Naive thymus-derived CD4-positive, alpha-beta T cell (primary cell): ENCODE data around the gene CLCN5. TPM values are rescaled to one million over a fixed set of nuclear protein-coding genes. Genes with fewer than 3 reads are reported as not detected.

Source experiments
- ATAC-seq: fragments of 150-1000 bp; cut with Tn5 transposase; 2 replicates; pipeline ENCODE4 v1.10.0; 2021; ENCODE audit warnings: mild to moderate bottlenecking, moderate library complexity
- CTCF ChIA-PET: fragments of 350-600 bp; sonication (Branson Sonifier 250); formaldehyde crosslinking; loops from one replicate; lab custom pipeline; 2021; ENCODE audit warnings: antibody characterized with exemption; lab: Charles Lee
- POLR2A ChIA-PET: fragments of 350-600 bp; sonication (Branson Sonifier 250); formaldehyde crosslinking; loops from one replicate; lab custom pipeline; 2021; ENCODE audit warnings: antibody characterized with exemption, inconsistent platforms; lab: Charles Lee
- DNase-seq, 9 donors: peaks; one replicate each; pipeline versions ENCODE4 v3.0.0 to v3.0.0-alpha.2; 2020 to 2022; ENCODE audit warnings: mixed read lengths in 1 of 9
- H3K27ac ChIP-seq: one replicate; pipeline ENCODE4 v1.7.0; 2013; ENCODE audit warnings: mild to moderate bottlenecking, low read depth, low read length, moderate library complexity
- H3K27me3 ChIP-seq, 2 donors: one replicate each; pipeline ENCODE4 v1.7.0; 2013; ENCODE audit warnings: low read length in 2 of 2, mild to moderate bottlenecking in 2 of 2, moderate library complexity in 2 of 2; ENCODE audit not compliant: control insufficient read depth in 2 of 2, insufficient read depth in 2 of 2
- H3K36me3 ChIP-seq, 3 experiments: 1 replicate in 2 of 3; 2 replicates in 1 of 3; pipeline ENCODE4 v1.7.0; 2013; ENCODE audit warnings: low read length in 3 of 3, mild to moderate bottlenecking in 3 of 3, moderate library complexity in 1 of 3; ENCODE audit not compliant: insufficient read depth in 3 of 3, control insufficient read depth in 2 of 3
- H3K4me1 ChIP-seq, 2 donors: one replicate each; pipeline ENCODE4 v1.7.0; 2013; ENCODE audit warnings: low read length in 2 of 2, mild to moderate bottlenecking in 2 of 2, moderate library complexity in 1 of 2; ENCODE audit not compliant: control insufficient read depth in 2 of 2, insufficient read depth in 2 of 2
- H3K4me3 ChIP-seq: 2 replicates; pipeline ENCODE4 v1.7.0; 2013; ENCODE audit warnings: mild to moderate bottlenecking, low read length
- H3K9me3 ChIP-seq, 3 experiments: 1 replicate in 2 of 3; 2 replicates in 1 of 3; pipeline ENCODE4 v1.7.0; 2013; ENCODE audit warnings: low read length in 3 of 3; ENCODE audit not compliant: control insufficient read depth in 2 of 3
- H3K27ac Mint-ChIP-seq, 9 donors: one replicate each; pipeline ENCODE4 v1.8.0; 2020 to 2022; ENCODE audit warnings: mixed read lengths in 9 of 9, mild to moderate bottlenecking in 8 of 9, moderate library complexity in 5 of 9, inconsistent platforms in 2 of 9
- H3K27me3 Mint-ChIP-seq, 5 donors: one replicate each; pipeline ENCODE4 v1.8.0; 2021 to 2022; ENCODE audit warnings: mixed read lengths in 5 of 5, mild to moderate bottlenecking in 1 of 5
- H3K36me3 Mint-ChIP-seq, 5 donors: one replicate each; pipeline ENCODE4 v1.8.0; 2020 to 2022; ENCODE audit warnings: mixed read lengths in 5 of 5, mild to moderate bottlenecking in 3 of 5, inconsistent platforms in 1 of 5
- H3K4me1 Mint-ChIP-seq, 7 donors: one replicate each; pipeline ENCODE4 v1.8.0; 2020 to 2022; ENCODE audit warnings: mixed read lengths in 7 of 7, mild to moderate bottlenecking in 3 of 7, inconsistent platforms in 1 of 7
- H3K4me3 Mint-ChIP-seq, 10 donors: one replicate each; pipeline ENCODE4 v1.8.0; 2020 to 2022; ENCODE audit warnings: mild to moderate bottlenecking in 10 of 10, mixed read lengths in 10 of 10, moderate library complexity in 6 of 10, inconsistent platforms in 2 of 10
- H3K9me3 Mint-ChIP-seq, 11 donors: one replicate each; pipeline ENCODE4 v1.8.0; 2020 to 2022; ENCODE audit warnings: mixed read lengths in 11 of 11, mild to moderate bottlenecking in 4 of 11, inconsistent platforms in 1 of 11, moderate library complexity in 1 of 11
- intact Hi-C, 2 donors: fragments of 100-400 bp; cut with micrococcal nuclease; formaldehyde crosslinking; loops; one replicate each; pipeline ENCODE4 v1.15.1; 2023
- polyA plus RNA-seq, 2 donors: library from polyadenylated mRNA; unstranded; fragments of 300-500 nt; fragmentation: Illumina TruSeq; gene quantifications; one replicate each; pipeline ENCODE4 v1.2.3, GENCODE V29; 2021
- total RNA-seq, 6 experiments: library from RNA in 5 of 6; stranded (reverse) in 5 of 6; gene quantifications; 1 replicate in 5 of 6; 2 replicates in 1 of 6; pipeline ENCODE4 v1.2.3 and lab custom pipeline; 2021 to 2026

Gene CLCN5
- total and polyA plus RNA-seq, 7 experiments from 2014 or later = 0.50 to 3.9 (median 3.7) TPM

GRCh38 chrX:50100188-50100587 is 177.8 kb downstream of the CLCN5 start:
- Mint-ChIP-seq H3K4me3 (no peak overlapping the region), H3K9me3 (no peaks in the 10 kb centered on the region), H3K4me1 (peaks cover 0 to 4% (median 0%) of the 10 kb centered on the region in 7 donors), H3K36me3 (no peaks in the 10 kb centered on the region), H3K27me3 (no peaks in the 10 kb centered on the region), H3K27ac (peak overlapping the region in 1 of 9 donors; percentile 1)
- ChIA-PET CTCF (no interaction called here), POLR2A (no interaction called here)
- intact Hi-C loops = loop anchor here (5.0 kb wide), 2 partner anchors 183 to 482 kb away; no protein-coding TSS in a partner anchor
- Histone ChIP-seq H3K4me3 (no peak overlapping the region), H3K4me1 (no peaks in the 10 kb centered on the region), H3K27me3 (no peaks in the 10 kb centered on the region), H3K9me3 (no peaks in the 10 kb centered on the region), H3K36me3 (no peaks in the 10 kb centered on the region), H3K27ac (no peak overlapping the region)
- DNase-seq (peak in 2 of 9 donors; percentile 2), ATAC-seq (no peak)

- Histone ChIP-seq H3K27ac (no peak overlapping the region), H3K27me3 (no peaks in the 10 kb centered on the region), H3K4me3 (no peak overlapping the region), H3K4me1 (no peaks in the 10 kb centered on the region), H3K36me3 (no peaks in the 10 kb centered on the region), H3K9me3 (no peaks in the 10 kb centered on the region)
- Mint-ChIP-seq H3K9me3 (no peaks in the 10 kb centered on the region), H3K27me3 (no peaks in the 10 kb centered on the region), H3K4me3 (no peak overlapping the region), H3K27ac (no peak overlapping the region), H3K36me3 (no peaks in the 10 kb centered on the region), H3K4me1 (peaks cover 0 to 4% (median 0%) of the 10 kb centered on the region in 7 donors)
- POLR2A ChIA-PET = no interaction called here
- ATAC-seq = no peak
- DNase-seq = no peak
- intact Hi-C loops = loop anchor here (5.0 kb wide), 2 partner anchors 186 to 479 kb away; no protein-coding TSS in a partner anchor
- CTCF ChIA-PET = no interaction called here
Measured at GRCh38 chrX:50103176-50103575, 180.8 kb downstream of the CLCN5 start.

GRCh38 chrX:50103866-50104566 is 181.6 kb downstream of the CLCN5 start:
- ChIA-PET CTCF (no interaction called here), POLR2A (no interaction called here)
- peaks cover 0 to 4% (median 0%) of the 10 kb centered on the region in 7 donors for H3K4me1 Mint-ChIP-seq
- no peak for ATAC-seq
- intact Hi-C loops = loop anchor here (5.0 kb wide), 2 partner anchors 187 to 478 kb away; no protein-coding TSS in a partner anchor
- no peaks in the 10 kb centered on the region for H3K27me3 ChIP-seq
- H3K27me3 Mint-ChIP-seq = no peaks in the 10 kb centered on the region
- no peak overlapping the region for H3K27ac Mint-ChIP-seq
- no peak overlapping the region for H3K4me3 ChIP-seq
- no peaks in the 10 kb centered on the region for H3K9me3 ChIP-seq
- H3K9me3 Mint-ChIP-seq = no peaks in the 10 kb centered on the region
- H3K4me1 ChIP-seq = no peaks in the 10 kb centered on the region
- H3K36me3 ChIP-seq = no peaks in the 10 kb centered on the region
- no peaks in the 10 kb centered on the region for H3K36me3 Mint-ChIP-seq
- H3K4me3 Mint-ChIP-seq = no peak overlapping the region
- no peak for DNase-seq
- no peak overlapping the region for H3K27ac ChIP-seq

GRCh38 chrX:50106051-50106675 is 183.8 kb downstream of the CLCN5 start:
- POLR2A ChIA-PET = no interaction called here
- H3K4me3 Mint-ChIP-seq = no peak overlapping the region
- no peak overlapping the region for H3K27ac Mint-ChIP-seq
- peaks cover 0 to 4% (median 0%) of the 10 kb centered on the region in 7 donors for H3K4me1 Mint-ChIP-seq
- H3K9me3 Mint-ChIP-seq = no peaks in the 10 kb centered on the region
- Histone ChIP-seq H3K27ac (no peak overlapping the region), H3K9me3 (no peaks in the 10 kb centered on the region), H3K4me3 (no peak overlapping the region), H3K27me3 (no peaks in the 10 kb centered on the region), H3K36me3 (no peaks in the 10 kb centered on the region), H3K4me1 (no peaks in the 10 kb centered on the region)
- no peaks in the 10 kb centered on the region for H3K27me3 Mint-ChIP-seq
- CTCF ChIA-PET = no interaction called here
- intact Hi-C loops = no loop called here
- no peaks in the 10 kb centered on the region for H3K36me3 Mint-ChIP-seq
- ATAC-seq = no peak
- DNase-seq = no peak

- no peaks in the 10 kb centered on the region for H3K36me3 ChIP-seq
- ATAC-seq (no peak), DNase-seq (no peak)
- intact Hi-C loops = no loop called here
- POLR2A ChIA-PET = no interaction called here
- H3K27me3 ChIP-seq = no peaks in the 10 kb centered on the region
- Mint-ChIP-seq H3K4me1 (peaks cover 0 to 4% (median 0%) of the 10 kb centered on the region in 7 donors), H3K27ac (no peak overlapping the region), H3K4me3 (no peak overlapping the region), H3K27me3 (no peaks in the 10 kb centered on the region), H3K9me3 (peaks cover 0 to 1% (median 0%) of the 10 kb centered on the region in 11 donors), H3K36me3 (no peaks in the 10 kb centered on the region)
- H3K27ac ChIP-seq = no peak overlapping the region
- H3K9me3 ChIP-seq = no peaks in the 10 kb centered on the region
- CTCF ChIA-PET = no interaction called here
- H3K4me3 ChIP-seq = no peak overlapping the region
- H3K4me1 ChIP-seq = no peaks in the 10 kb centered on the region
Measured at GRCh38 chrX:50107470-50107869, 185.1 kb downstream of the CLCN5 start.

GRCh38 chrX:50108264-50108663 is 185.9 kb downstream of the CLCN5 start:
- no peak overlapping the region for H3K27ac ChIP-seq
- intact Hi-C loops = no loop called here
- no peak for ATAC-seq
- Mint-ChIP-seq H3K4me1 (peaks cover 0 to 2% (median 0%) of the 10 kb centered on the region in 7 donors), H3K36me3 (no peaks in the 10 kb centered on the region), H3K27me3 (no peaks in the 10 kb centered on the region), H3K9me3 (peaks cover 0 to 1% (median 0%) of the 10 kb centered on the region in 11 donors), H3K4me3 (no peak overlapping the region), H3K27ac (no peak overlapping the region)
- no peaks in the 10 kb centered on the region for H3K4me1 ChIP-seq
- H3K27me3 ChIP-seq = no peaks in the 10 kb centered on the region
- H3K36me3 ChIP-seq = no peaks in the 10 kb centered on the region
- ChIA-PET POLR2A (no interaction called here), CTCF (no interaction called here)
- H3K9me3 ChIP-seq = no peaks in the 10 kb centered on the region
- DNase-seq = no peak
- no peak overlapping the region for H3K4me3 ChIP-seq
